ENCODE measurements around the gene AMOTL1.

The AMOTL1 gene

GRCh38 chr11:94814272-94814976, 46.3 kb downstream of the AMOTL1 start:
- Histone ChIP-seq H3K36me3 (ENCODE audit: control insufficient read depth in 5 of 5, insufficient read depth in 5 of 5, low read length in 5 of 5) (peaks cover 5 to 14% (median 11%) of the 10 kb centered on the region in 5 donors), H3K9me3 (ENCODE audit: control insufficient read depth in 5 of 5, low read length in 5 of 5) (peaks cover 0 to 5% (median 0%) of the 10 kb centered on the region in 5 donors), H3K27me3 (ENCODE audit: control insufficient read depth in 5 of 5, insufficient read depth in 4 of 5, low read length in 5 of 5) (no peaks in the 10 kb centered on the region), H3K27ac (ENCODE audit: low read depth, low read length) (no peak overlapping the region), H3K9ac (ENCODE audit: low read length in 5 of 5) (no peak overlapping the region), H3K4me1 (ENCODE audit: control insufficient read depth in 5 of 5, insufficient read depth in 5 of 5, low read length in 5 of 5) (peaks cover 0 to 10% (median 5%) of the 10 kb centered on the region in 5 donors), H3K4me3 (ENCODE audit: low read depth in 1 of 5, low read length in 5 of 5) (no peak overlapping the region)

GRCh38 chr11:94815705-94816344, 47.7 kb downstream of the AMOTL1 start:
- Histone ChIP-seq H3K4me1 (ENCODE audit: control insufficient read depth in 5 of 5, insufficient read depth in 5 of 5, low read length in 5 of 5) (peaks cover 0 to 5% (median 3%) of the 10 kb centered on the region in 5 donors), H3K36me3 (ENCODE audit: control insufficient read depth in 5 of 5, insufficient read depth in 5 of 5, low read length in 5 of 5) (peaks cover 6 to 20% (median 11%) of the 10 kb centered on the region in 5 donors), H3K4me3 (ENCODE audit: low read depth in 1 of 5, low read length in 5 of 5) (no peak overlapping the region), H3K9me3 (ENCODE audit: control insufficient read depth in 5 of 5, low read length in 5 of 5) (peaks cover 0 to 5% (median 0%) of the 10 kb centered on the region in 5 donors), H3K27ac (ENCODE audit: low read depth, low read length) (no peak overlapping the region), H3K9ac (ENCODE audit: low read length in 5 of 5) (no peak overlapping the region), H3K27me3 (ENCODE audit: control insufficient read depth in 5 of 5, insufficient read depth in 4 of 5, low read length in 5 of 5) (no peaks in the 10 kb centered on the region)

GRCh38 chr11:94820480-94820879, 52.3 kb downstream of the AMOTL1 start:
- H3K27ac ChIP-seq (ENCODE audit: low read depth, low read length): no peak overlapping the region

GRCh38 chr11:94821439-94821838, 53.3 kb downstream of the AMOTL1 start:
- Histone ChIP-seq H3K9me3 (ENCODE audit: control insufficient read depth in 5 of 5, low read length in 5 of 5) (no peaks in the 10 kb centered on the region), H3K9ac (ENCODE audit: low read length in 5 of 5) (no peak overlapping the region), H3K36me3 (ENCODE audit: control insufficient read depth in 5 of 5, insufficient read depth in 5 of 5, low read length in 5 of 5) (peaks cover 16 to 49% (median 36%) of the 10 kb centered on the region in 5 donors), H3K27me3 (ENCODE audit: control insufficient read depth in 5 of 5, insufficient read depth in 4 of 5, low read length in 5 of 5) (no peaks in the 10 kb centered on the region), H3K4me3 (ENCODE audit: low read depth in 1 of 5, low read length in 5 of 5) (no peak overlapping the region), H3K27ac (ENCODE audit: low read depth, low read length) (no peak overlapping the region), H3K4me1 (ENCODE audit: control insufficient read depth in 5 of 5, insufficient read depth in 5 of 5, low read length in 5 of 5) (peaks cover 0 to 8% (median 0%) of the 10 kb centered on the region in 5 donors)

More at GRCh38 chr11:94820480-94820879, 52.3 kb downstream of the AMOTL1 start:
- Histone ChIP-seq H3K27me3 (ENCODE audit: control insufficient read depth in 5 of 5, insufficient read depth in 4 of 5, low read length in 5 of 5) (no peaks in the 10 kb centered on the region), H3K9ac (ENCODE audit: low read length in 5 of 5) (no peak overlapping the region), H3K4me3 (ENCODE audit: low read depth in 1 of 5, low read length in 5 of 5) (no peak overlapping the region), H3K36me3 (ENCODE audit: control insufficient read depth in 5 of 5, insufficient read depth in 5 of 5, low read length in 5 of 5) (peaks cover 16 to 46% (median 33%) of the 10 kb centered on the region in 5 donors), H3K9me3 (ENCODE audit: control insufficient read depth in 5 of 5, low read length in 5 of 5) (peaks cover 0 to 5% (median 0%) of the 10 kb centered on the region in 5 donors), H3K4me1 (ENCODE audit: control insufficient read depth in 5 of 5, insufficient read depth in 5 of 5, low read length in 5 of 5) (peaks cover 0 to 8% (median 0%) of the 10 kb centered on the region in 5 donors)

- Histone ChIP-seq H3K36me3 (ENCODE audit: control insufficient read depth in 5 of 5, insufficient read depth in 5 of 5, low read length in 5 of 5) (peaks cover 20 to 54% (median 40%) of the 10 kb centered on the region in 5 donors), H3K9me3 (ENCODE audit: control insufficient read depth in 5 of 5, low read length in 5 of 5) (no peaks in the 10 kb centered on the region), H3K9ac (ENCODE audit: low read length in 5 of 5) (no peak overlapping the region), H3K27me3 (ENCODE audit: control insufficient read depth in 5 of 5, insufficient read depth in 4 of 5, low read length in 5 of 5) (no peaks in the 10 kb centered on the region), H3K4me3 (ENCODE audit: low read depth in 1 of 5, low read length in 5 of 5) (no peak overlapping the region), H3K4me1 (ENCODE audit: control insufficient read depth in 5 of 5, insufficient read depth in 5 of 5, low read length in 5 of 5) (peaks cover 0 to 8% (median 0%) of the 10 kb centered on the region in 5 donors), H3K27ac (ENCODE audit: low read depth, low read length) (no peak overlapping the region)
Observed at GRCh38 chr11:94822080-94822479, 53.9 kb downstream of the AMOTL1 start.

GRCh38 chr11:94823102-94823732, 55.1 kb downstream of the AMOTL1 start:
- no peaks in the 10 kb centered on the region for H3K9me3 ChIP-seq (ENCODE audit: control insufficient read depth in 5 of 5, low read length in 5 of 5)
- no peak overlapping the region for H3K27ac ChIP-seq (ENCODE audit: low read depth, low read length)
- peaks cover 28 to 65% (median 51%) of the 10 kb centered on the region in 5 donors for H3K36me3 ChIP-seq (ENCODE audit: control insufficient read depth in 5 of 5, insufficient read depth in 5 of 5, low read length in 5 of 5)
- no peak overlapping the region for H3K9ac ChIP-seq (ENCODE audit: low read length in 5 of 5)
- peaks cover 0 to 8% (median 0%) of the 10 kb centered on the region in 5 donors for H3K4me1 ChIP-seq (ENCODE audit: control insufficient read depth in 5 of 5, insufficient read depth in 5 of 5, low read length in 5 of 5)
- H3K4me3 ChIP-seq (ENCODE audit: low read depth in 1 of 5, low read length in 5 of 5): no peak overlapping the region
- no peaks in the 10 kb centered on the region for H3K27me3 ChIP-seq (ENCODE audit: control insufficient read depth in 5 of 5, insufficient read depth in 4 of 5, low read length in 5 of 5)

GRCh38 chr11:94825031-94825430, 56.9 kb downstream of the AMOTL1 start:
- H3K9ac ChIP-seq (ENCODE audit: low read length in 5 of 5): no peak overlapping the region
- no peaks in the 10 kb centered on the region for H3K9me3 ChIP-seq (ENCODE audit: control insufficient read depth in 5 of 5, low read length in 5 of 5)
- H3K27ac ChIP-seq (ENCODE audit: low read depth, low read length): no peak overlapping the region
- no peak overlapping the region for H3K4me3 ChIP-seq (ENCODE audit: low read depth in 1 of 5, low read length in 5 of 5)
- H3K27me3 ChIP-seq (ENCODE audit: control insufficient read depth in 5 of 5, insufficient read depth in 4 of 5, low read length in 5 of 5): no peaks in the 10 kb centered on the region
- H3K4me1 ChIP-seq (ENCODE audit: control insufficient read depth in 5 of 5, insufficient read depth in 5 of 5, low read length in 5 of 5): peaks cover 0 to 8% (median 0%) of the 10 kb centered on the region in 5 donors
- peaks cover 28 to 79% (median 59%) of the 10 kb centered on the region in 5 donors for H3K36me3 ChIP-seq (ENCODE audit: control insufficient read depth in 5 of 5, insufficient read depth in 5 of 5, low read length in 5 of 5)

GRCh38 chr11:94825481-94825880, 57.3 kb downstream of the AMOTL1 start:
- peaks cover 33 to 80% (median 61%) of the 10 kb centered on the region in 5 donors for H3K36me3 ChIP-seq (ENCODE audit: control insufficient read depth in 5 of 5, insufficient read depth in 5 of 5, low read length in 5 of 5)
- peaks cover 0 to 8% (median 0%) of the 10 kb centered on the region in 5 donors for H3K4me1 ChIP-seq (ENCODE audit: control insufficient read depth in 5 of 5, insufficient read depth in 5 of 5, low read length in 5 of 5)
- no peak overlapping the region for H3K9ac ChIP-seq (ENCODE audit: low read length in 5 of 5)
- no peak overlapping the region for H3K27ac ChIP-seq (ENCODE audit: low read depth, low read length)
- H3K27me3 ChIP-seq (ENCODE audit: control insufficient read depth in 5 of 5, insufficient read depth in 4 of 5, low read length in 5 of 5): no peaks in the 10 kb centered on the region
- no peaks in the 10 kb centered on the region for H3K9me3 ChIP-seq (ENCODE audit: control insufficient read depth in 5 of 5, low read length in 5 of 5)
- no peak overlapping the region for H3K4me3 ChIP-seq (ENCODE audit: low read depth in 1 of 5, low read length in 5 of 5)

- no peaks in the 10 kb centered on the region for H3K27me3 ChIP-seq (ENCODE audit: control insufficient read depth in 5 of 5, insufficient read depth in 4 of 5, low read length in 5 of 5)
- H3K9me3 ChIP-seq (ENCODE audit: control insufficient read depth in 5 of 5, low read length in 5 of 5): no peaks in the 10 kb centered on the region
- no peak overlapping the region for H3K27ac ChIP-seq (ENCODE audit: low read depth, low read length)
- peaks cover 0 to under 1% (median 0%) of the 10 kb centered on the region in 5 donors for H3K4me1 ChIP-seq (ENCODE audit: control insufficient read depth in 5 of 5, insufficient read depth in 5 of 5, low read length in 5 of 5)
- H3K4me3 ChIP-seq (ENCODE audit: low read depth in 1 of 5, low read length in 5 of 5): no peak overlapping the region
- H3K36me3 ChIP-seq (ENCODE audit: control insufficient read depth in 5 of 5, insufficient read depth in 5 of 5, low read length in 5 of 5): peaks cover 39 to 81% (median 67%) of the 10 kb centered on the region in 5 donors
- H3K9ac ChIP-seq (ENCODE audit: low read length in 5 of 5): no peak overlapping the region
Observed at GRCh38 chr11:94826415-94826814, 58.3 kb downstream of the AMOTL1 start.

- Histone ChIP-seq H3K4me3 (ENCODE audit: low read depth in 1 of 5, low read length in 5 of 5) (no peak overlapping the region), H3K9ac (ENCODE audit: low read length in 5 of 5) (no peak overlapping the region), H3K4me1 (ENCODE audit: control insufficient read depth in 5 of 5, insufficient read depth in 5 of 5, low read length in 5 of 5) (no peaks in the 10 kb centered on the region), H3K36me3 (ENCODE audit: control insufficient read depth in 5 of 5, insufficient read depth in 5 of 5, low read length in 5 of 5) (peaks cover 50 to 81% (median 68%) of the 10 kb centered on the region in 5 donors), H3K27ac (ENCODE audit: low read depth, low read length) (no peak overlapping the region), H3K9me3 (ENCODE audit: control insufficient read depth in 5 of 5, low read length in 5 of 5) (no peaks in the 10 kb centered on the region), H3K27me3 (ENCODE audit: control insufficient read depth in 5 of 5, insufficient read depth in 4 of 5, low read length in 5 of 5) (no peaks in the 10 kb centered on the region)
Observed at GRCh38 chr11:94828088-94828487, 59.9 kb downstream of the AMOTL1 start.

All from subcutaneous abdominal adipose tissue (tissue), 5 donors.